Fibroblast of lung (primary cell): Measurements from ENCODE around the gene MARVELD3.

Experiments used
- CTCF ChIP-seq, 2 donors: IDR thresholded peaks in 1 of 2; conservative IDR thresholded peaks in 1 of 2; 1 replicate in 1 of 2; 2 replicates in 1 of 2; pipeline ENCODE4 v1.5.1; 2011 to 2012; ENCODE audit warnings: low read length in 2 of 2, control low read depth in 1 of 2, inconsistent platforms in 1 of 2, low read depth in 1 of 2, mild to moderate bottlenecking in 1 of 2
- EZH2 ChIP-seq: IDR thresholded peaks from 2 replicates; pipeline ENCODE4 v1.5.1; 2012; ENCODE audit warnings: low read length, control low read depth, mild to moderate bottlenecking; ENCODE audit errors: missing control alignments

GRCh38 chr16:71631776-71632175 lies 5.8 kb downstream of the MARVELD3 start:
- TF ChIP-seq CTCF (conservative IDR thresholded peaks at IDR 0.05 in 1 of 2, IDR thresholded peaks at IDR 0.05 in 1 of 2; ENCODE audit: low read depth in 1 of 2, low read length in 2 of 2) (no peak), EZH2 (no peak)
